Uterus (tissue), 2 donors: ENCODE measurements around the gene GSTO1.

ENCODE experiments used
- POLR2A ChIP-seq, 2 donors: fragments of 450-650 bp; IDR thresholded peaks; one replicate each; pipeline ENCODE4 v1.6.1; 2016; ENCODE audit warnings: antibody characterized with exemption in 2 of 2, mild to moderate bottlenecking in 1 of 2, moderate library complexity in 1 of 2
- TF ChIP-seq, protein P1 (sequence below), 4 experiments: fragments of 200-600 bp in 2 of 4; fragments of 450-650 bp in 2 of 4; sonication (generic) in 2 of 4; IDR thresholded peaks; one replicate each; pipeline ENCODE4 v1.5.1; 2016 to 2019; ENCODE audit warnings: antibody characterized with exemption in 4 of 4, mild to moderate bottlenecking in 2 of 4, moderate library complexity in 1 of 4

DNA sequence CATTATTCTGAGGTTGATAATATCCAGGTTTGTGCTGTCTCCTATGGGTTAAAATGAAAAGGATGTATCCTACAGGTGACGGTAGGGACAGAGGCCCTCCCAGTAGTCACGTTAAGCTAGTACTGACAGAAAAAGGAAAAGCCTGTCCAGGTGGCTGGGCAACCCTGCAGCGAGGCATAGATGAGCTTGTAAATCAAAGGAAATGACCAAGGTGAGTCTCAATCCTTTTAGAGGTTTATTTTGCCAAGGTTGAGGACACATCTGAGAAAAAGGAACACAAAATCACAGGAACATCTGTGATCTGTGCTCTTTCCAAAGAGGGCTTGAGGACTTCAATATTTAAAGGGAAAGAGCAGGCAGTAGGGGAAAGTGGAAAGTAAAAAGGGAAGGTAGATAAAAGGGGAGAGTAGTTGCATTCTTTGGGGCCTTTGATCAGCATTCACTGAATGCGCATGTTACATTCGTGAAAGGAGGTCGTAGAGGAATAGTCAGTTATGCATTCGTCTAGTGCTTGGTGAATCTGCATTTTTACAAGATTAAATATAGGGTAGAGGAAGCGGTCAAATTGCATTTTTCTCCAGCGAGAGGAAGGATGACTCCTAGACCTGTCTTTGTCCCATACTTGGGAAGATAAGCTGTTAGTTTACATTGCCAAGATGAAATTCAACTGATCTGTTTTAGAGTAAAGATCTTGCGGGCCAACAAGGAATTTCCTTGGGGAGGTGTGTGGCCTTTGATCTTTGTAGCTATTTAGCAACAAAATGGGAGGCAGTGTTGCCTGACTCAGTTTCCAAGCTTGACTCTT, 884 bp upstream of the GSTO1 start:
- TF ChIP-seq, protein P1, sequence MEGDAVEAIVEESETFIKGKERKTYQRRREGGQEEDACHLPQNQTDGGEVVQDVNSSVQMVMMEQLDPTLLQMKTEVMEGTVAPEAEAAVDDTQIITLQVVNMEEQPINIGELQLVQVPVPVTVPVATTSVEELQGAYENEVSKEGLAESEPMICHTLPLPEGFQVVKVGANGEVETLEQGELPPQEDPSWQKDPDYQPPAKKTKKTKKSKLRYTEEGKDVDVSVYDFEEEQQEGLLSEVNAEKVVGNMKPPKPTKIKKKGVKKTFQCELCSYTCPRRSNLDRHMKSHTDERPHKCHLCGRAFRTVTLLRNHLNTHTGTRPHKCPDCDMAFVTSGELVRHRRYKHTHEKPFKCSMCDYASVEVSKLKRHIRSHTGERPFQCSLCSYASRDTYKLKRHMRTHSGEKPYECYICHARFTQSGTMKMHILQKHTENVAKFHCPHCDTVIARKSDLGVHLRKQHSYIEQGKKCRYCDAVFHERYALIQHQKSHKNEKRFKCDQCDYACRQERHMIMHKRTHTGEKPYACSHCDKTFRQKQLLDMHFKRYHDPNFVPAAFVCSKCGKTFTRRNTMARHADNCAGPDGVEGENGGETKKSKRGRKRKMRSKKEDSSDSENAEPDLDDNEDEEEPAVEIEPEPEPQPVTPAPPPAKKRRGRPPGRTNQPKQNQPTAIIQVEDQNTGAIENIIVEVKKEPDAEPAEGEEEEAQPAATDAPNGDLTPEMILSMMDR (IDR thresholded peaks at IDR 0.05) = no peak
- no peak for TF ChIP-seq POLR2A (IDR thresholded peaks at IDR 0.05)
